Neural progenitor cell (in vitro differentiated cells): ENCODE data around the gene DOCK9. TPM values are rescaled to one million over a fixed set of nuclear protein-coding genes. Genes with fewer than 3 reads are reported as not detected.

Experiments
- DNase-seq: peaks from one replicate; pipeline ENCODE4 v3.0.0-alpha.2; 2016; ENCODE audit warnings: low spot score
- H2AFZ ChIP-seq: fragments of 200-600 bp; sonication (generic); replicated peaks from 2 replicates; pipeline ENCODE4 v1.6.1; 2016; ENCODE audit warnings: antibody characterized with exemption
- H3F3A ChIP-seq: fragments of 200-600 bp; sonication (generic); 2 replicates; pipeline ENCODE4 v1.6.1; 2016; ENCODE audit warnings: antibody characterized with exemption, low read depth
- H3K27ac ChIP-seq: fragments of 200-600 bp; sonication (generic); 2 replicates; pipeline ENCODE4 v1.5.1; 2016; ENCODE audit warnings: mild to moderate bottlenecking
- H3K27me3 ChIP-seq: fragments of 200-600 bp; sonication (generic); 2 replicates; pipeline ENCODE4 v1.6.1; 2016; ENCODE audit warnings: mild to moderate bottlenecking, moderate library complexity
- H3K36me3 ChIP-seq: fragments of 200-600 bp; sonication (generic); 2 replicates; pipeline ENCODE4 v1.5.1; 2016
- H3K4me1 ChIP-seq: fragments of 200-600 bp; sonication (generic); 2 replicates; pipeline ENCODE4 v1.6.1; 2016; ENCODE audit warnings: mixed run types
- H3K4me2 ChIP-seq: fragments of 200-600 bp; sonication (generic); 2 replicates; pipeline ENCODE4 v1.6.1; 2016
- H3K4me3 ChIP-seq: fragments of 200-600 bp; sonication (generic); 2 replicates; pipeline ENCODE4 v1.5.1; 2016
- H3K79me2 ChIP-seq: fragments of 200-600 bp; sonication (generic); 2 replicates; pipeline ENCODE4 v1.6.1; 2016; ENCODE audit warnings: low read depth
- H3K9ac ChIP-seq: fragments of 200-600 bp; sonication (generic); 2 replicates; pipeline ENCODE4 v1.6.1; 2016
- H3K9me3 ChIP-seq: fragments of 200-600 bp; sonication (generic); 2 replicates; pipeline ENCODE4 v1.5.1; 2016; ENCODE audit warnings: low read depth
- H4K20me1 ChIP-seq: fragments of 200-600 bp; sonication (generic); 2 replicates; pipeline ENCODE4 v1.6.1; 2016; ENCODE audit warnings: low read depth
- H3K27ac Mint-ChIP-seq: 3 replicates; pipeline ENCODE4 v1.8.0; 2021; ENCODE audit warnings: mixed read lengths
- H3K27me3 Mint-ChIP-seq: 2 replicates; pipeline ENCODE4 v1.8.0; 2022; ENCODE audit warnings: low read depth, mild to moderate bottlenecking, inconsistent platforms, moderate library complexity, mixed read lengths; ENCODE audit not compliant: insufficient read depth
- H3K36me3 Mint-ChIP-seq: 3 replicates; pipeline ENCODE4 v1.8.0; 2021; ENCODE audit warnings: mixed read lengths
- H3K4me1 Mint-ChIP-seq: 3 replicates; pipeline ENCODE4 v1.8.0; 2021; ENCODE audit warnings: mixed read lengths
- H3K4me3 Mint-ChIP-seq: 3 replicates; pipeline ENCODE4 v1.8.0; 2021; ENCODE audit warnings: mild to moderate bottlenecking, moderate library complexity, mixed read lengths
- H3K9me3 Mint-ChIP-seq: 3 replicates; pipeline ENCODE4 v1.8.0; 2020; ENCODE audit warnings: mixed read lengths
- EZH2 ChIP-seq: fragments of 200-600 bp; sonication (generic); IDR thresholded peaks from 2 replicates; pipeline ENCODE4 v1.6.1; 2017; ENCODE audit warnings: antibody characterized with exemption, mild to moderate bottlenecking, moderate library complexity
- EZH2phosphoT487 ChIP-seq: fragments of 200-600 bp; sonication (generic); IDR thresholded peaks from 2 replicates; pipeline ENCODE4 v1.6.1; 2017; ENCODE audit warnings: antibody characterized with exemption
- total RNA-seq: library from RNA; depleted of rRNA; stranded (reverse); fragments of >200 nt; gene quantifications from 2 replicates; pipeline ENCODE4 v1.2.3, GENCODE V29; 2015; ENCODE audit warnings: low replicate concordance
- TF ChIP-seq, protein P1 (sequence below): fragments of 200-600 bp; sonication (generic); IDR thresholded peaks from 2 replicates; pipeline ENCODE4 v1.5.1; 2017; ENCODE audit warnings: antibody characterized with exemption, mild to moderate bottlenecking

The DOCK9 gene
- total RNA-seq, 1 donor from 2014 or later, result 16.6 TPM

DNA sequence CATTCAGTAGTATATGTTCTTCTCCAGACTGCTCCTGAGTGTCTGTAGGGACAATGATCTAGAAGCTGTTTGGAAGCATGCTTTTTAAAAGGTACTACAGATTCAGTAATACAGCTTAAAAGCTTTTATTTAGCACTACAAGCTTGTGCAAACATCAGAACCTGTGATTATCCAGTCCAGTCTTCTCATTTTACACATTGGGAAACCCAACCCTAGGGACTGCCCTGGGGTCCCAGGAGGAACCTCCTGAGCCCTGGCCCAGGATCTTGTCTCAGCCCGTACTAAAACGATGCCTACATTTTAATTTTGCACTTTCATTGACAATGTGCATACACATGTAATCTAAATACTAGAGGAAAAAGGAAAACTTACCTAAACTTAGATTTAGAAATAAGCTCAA lies 12.5 kb downstream of the DOCK9 start:
- Histone ChIP-seq H3K79me2 (no peaks in the 10 kb centered on the region), H3K4me3 (no peak overlapping the region), H3K4me1 (no peaks in the 10 kb centered on the region), H4K20me1 (no peaks in the 10 kb centered on the region), H3K4me2 (no peak overlapping the region), H2AFZ (no peak overlapping the region), H3K9me3 (no peaks in the 10 kb centered on the region), H3K27ac (no peak overlapping the region), H3K9ac (no peak overlapping the region), H3K27me3 (no peaks in the 10 kb centered on the region), H3K36me3 (no peaks in the 10 kb centered on the region), H3F3A (no peaks in the 10 kb centered on the region)
- Mint-ChIP-seq H3K27me3 (no peaks in the 10 kb centered on the region), H3K4me1 (peaks cover 7% of the 10 kb centered on the region), H3K36me3 (no peaks in the 10 kb centered on the region), H3K27ac (no peak overlapping the region), H3K9me3 (no peaks in the 10 kb centered on the region), H3K4me3 (no peak overlapping the region)
- DNase-seq, result no peak
- TF ChIP-seq EZH2phosphoT487 (no peak), EZH2 (no peak)
- TF ChIP-seq, protein P1, sequence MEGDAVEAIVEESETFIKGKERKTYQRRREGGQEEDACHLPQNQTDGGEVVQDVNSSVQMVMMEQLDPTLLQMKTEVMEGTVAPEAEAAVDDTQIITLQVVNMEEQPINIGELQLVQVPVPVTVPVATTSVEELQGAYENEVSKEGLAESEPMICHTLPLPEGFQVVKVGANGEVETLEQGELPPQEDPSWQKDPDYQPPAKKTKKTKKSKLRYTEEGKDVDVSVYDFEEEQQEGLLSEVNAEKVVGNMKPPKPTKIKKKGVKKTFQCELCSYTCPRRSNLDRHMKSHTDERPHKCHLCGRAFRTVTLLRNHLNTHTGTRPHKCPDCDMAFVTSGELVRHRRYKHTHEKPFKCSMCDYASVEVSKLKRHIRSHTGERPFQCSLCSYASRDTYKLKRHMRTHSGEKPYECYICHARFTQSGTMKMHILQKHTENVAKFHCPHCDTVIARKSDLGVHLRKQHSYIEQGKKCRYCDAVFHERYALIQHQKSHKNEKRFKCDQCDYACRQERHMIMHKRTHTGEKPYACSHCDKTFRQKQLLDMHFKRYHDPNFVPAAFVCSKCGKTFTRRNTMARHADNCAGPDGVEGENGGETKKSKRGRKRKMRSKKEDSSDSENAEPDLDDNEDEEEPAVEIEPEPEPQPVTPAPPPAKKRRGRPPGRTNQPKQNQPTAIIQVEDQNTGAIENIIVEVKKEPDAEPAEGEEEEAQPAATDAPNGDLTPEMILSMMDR, result no peak

DNA sequence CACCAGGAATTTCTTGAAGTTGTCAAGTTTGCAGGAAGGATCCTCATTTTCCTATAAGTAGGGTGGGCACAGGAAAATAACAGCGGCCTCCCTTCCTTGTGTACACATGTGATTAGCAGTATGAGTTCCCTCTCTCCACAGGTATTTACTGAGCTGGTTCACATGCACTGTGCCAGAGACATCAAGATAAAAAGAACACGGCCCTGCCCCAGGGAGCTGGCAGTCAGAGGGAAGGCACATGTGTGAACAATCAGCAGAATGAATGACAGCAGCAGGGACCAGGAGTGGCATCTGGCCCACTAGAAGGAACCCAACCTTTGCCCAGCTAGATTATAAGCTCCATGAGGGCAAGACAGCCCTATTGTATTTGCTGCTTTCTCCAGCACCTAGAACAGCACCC lies 13.9 kb downstream of the DOCK9 start:
- H3K4me1 Mint-ChIP-seq, result peaks cover 7% of the 10 kb centered on the region

DNA sequence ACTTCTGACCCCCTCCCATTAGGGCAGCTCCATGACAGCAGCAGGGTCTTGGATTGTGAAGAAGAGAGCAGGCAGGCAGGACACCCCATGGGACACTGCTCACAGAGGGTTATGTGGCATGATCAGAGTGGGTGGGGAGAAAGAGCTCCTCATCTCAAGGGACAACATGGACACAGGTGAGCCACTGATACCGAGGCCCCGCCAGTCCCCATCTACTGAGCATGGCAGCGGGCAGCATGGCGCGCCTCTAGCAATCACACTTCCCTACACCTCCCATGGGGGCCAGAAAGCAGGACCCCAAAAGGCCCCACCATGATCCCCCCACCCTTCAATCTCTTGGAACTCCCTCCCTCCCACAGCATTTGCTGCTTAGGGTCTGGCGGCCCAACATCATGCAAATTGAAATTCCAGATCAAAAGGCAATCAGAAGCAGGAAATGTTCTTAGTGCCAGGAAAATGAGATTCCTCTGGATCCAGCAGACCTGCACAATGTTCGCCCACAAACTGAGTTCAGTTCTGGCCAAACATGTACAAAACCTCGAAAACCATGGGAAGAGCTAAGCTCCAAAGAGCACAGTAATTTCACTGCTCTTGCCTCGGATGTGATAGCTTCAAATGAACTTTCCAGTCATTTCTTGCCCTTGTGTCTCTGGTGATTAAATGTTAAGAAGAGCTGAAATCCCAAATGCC lies 14.8 kb downstream of the DOCK9 start:
- H2AFZ ChIP-seq, result no peak overlapping the region

More for the DNA sequence above, 13.9 kb downstream of the DOCK9 start:
- H3K27me3 ChIP-seq, result no peaks in the 10 kb centered on the region
- peaks cover 7% of the 10 kb centered on the region for H3F3A ChIP-seq
- no peaks in the 10 kb centered on the region for H3K9me3 Mint-ChIP-seq
- H3K4me1 ChIP-seq, result peaks cover 11% of the 10 kb centered on the region
- no peak overlapping the region for H3K27ac ChIP-seq
- no peak overlapping the region for H3K9ac ChIP-seq
- no peaks in the 10 kb centered on the region for H3K27me3 Mint-ChIP-seq
- H3K4me2 ChIP-seq, result no peak overlapping the region
- no peaks in the 10 kb centered on the region for H3K79me2 ChIP-seq
- H3K27ac Mint-ChIP-seq, result no peak overlapping the region
- H3K36me3 ChIP-seq, result no peaks in the 10 kb centered on the region
- no peaks in the 10 kb centered on the region for H3K9me3 ChIP-seq
- no peak for DNase-seq
- H4K20me1 ChIP-seq, result no peaks in the 10 kb centered on the region
- TF ChIP-seq EZH2, result no peak
- TF ChIP-seq EZH2phosphoT487, result no peak
- TF ChIP-seq, protein P1, result no peak
- no peak overlapping the region for H3K4me3 Mint-ChIP-seq
- H3K36me3 Mint-ChIP-seq, result no peaks in the 10 kb centered on the region
- no peak overlapping the region for H2AFZ ChIP-seq
- no peak overlapping the region for H3K4me3 ChIP-seq

More for the DNA sequence above, 14.8 kb downstream of the DOCK9 start:
- Mint-ChIP-seq H3K4me3 (no peak overlapping the region), H3K9me3 (no peaks in the 10 kb centered on the region), H3K36me3 (no peaks in the 10 kb centered on the region), H3K27me3 (no peaks in the 10 kb centered on the region), H3K4me1 (peaks cover 7% of the 10 kb centered on the region), H3K27ac (no peak overlapping the region)
- TF ChIP-seq EZH2 (no peak), EZH2phosphoT487 (no peak)
- TF ChIP-seq, protein P1, result no peak
- no peaks in the 10 kb centered on the region for H3K27me3 ChIP-seq
- H4K20me1 ChIP-seq, result no peaks in the 10 kb centered on the region
- peaks cover 11% of the 10 kb centered on the region for H3F3A ChIP-seq
- DNase-seq, result no peak
- H3K4me2 ChIP-seq, result no peak overlapping the region
- H3K27ac ChIP-seq, result no peak overlapping the region
- no peaks in the 10 kb centered on the region for H3K79me2 ChIP-seq
- H3K36me3 ChIP-seq, result no peaks in the 10 kb centered on the region
- no peaks in the 10 kb centered on the region for H3K9me3 ChIP-seq
- H3K9ac ChIP-seq, result no peak overlapping the region
- H3K4me3 ChIP-seq, result no peak overlapping the region
- peaks cover 13% of the 10 kb centered on the region for H3K4me1 ChIP-seq
